Glutamatergic neuron (in vitro differentiated cells): ENCODE measurements around the gene CHID1. TPM values are rescaled to one million over a fixed set of nuclear protein-coding genes. Genes with fewer than 3 reads are reported as not detected.

ENCODE experiments used
- DNase-seq: peaks from one replicate; pipeline ENCODE4 v3.0.0; 2022
- H3K27ac Mint-ChIP-seq: one replicate; pipeline ENCODE4 v1.8.0; 2020; ENCODE audit warnings: mild to moderate bottlenecking, mixed read lengths, inconsistent platforms; ENCODE audit not compliant: unreplicated experiment
- H3K27me3 Mint-ChIP-seq: one replicate; pipeline ENCODE4 v1.8.0; 2020; ENCODE audit warnings: mild to moderate bottlenecking, moderate library complexity, mixed read lengths, inconsistent platforms; ENCODE audit not compliant: unreplicated experiment
- H3K36me3 Mint-ChIP-seq: one replicate; pipeline ENCODE4 v1.8.0; 2020; ENCODE audit warnings: mild to moderate bottlenecking, mixed read lengths, inconsistent platforms; ENCODE audit not compliant: unreplicated experiment
- H3K4me1 Mint-ChIP-seq: one replicate; pipeline ENCODE4 v1.8.0; 2020; ENCODE audit warnings: mild to moderate bottlenecking, low read depth, mixed read lengths, inconsistent platforms; ENCODE audit not compliant: unreplicated experiment
- H3K4me3 Mint-ChIP-seq: one replicate; pipeline ENCODE4 v1.8.0; 2020; ENCODE audit warnings: mild to moderate bottlenecking, mixed read lengths, inconsistent platforms; ENCODE audit not compliant: unreplicated experiment
- H3K9me3 Mint-ChIP-seq: one replicate; pipeline ENCODE4 v1.8.0; 2020; ENCODE audit warnings: mild to moderate bottlenecking, moderate library complexity, mixed read lengths, inconsistent platforms; ENCODE audit not compliant: unreplicated experiment
- total RNA-seq: library from RNA; stranded (reverse); fragmentation: NEBNext Ultra II Directional; extraction: Animal tissue kit (Norgen Biotek cat#: 25700); gene quantifications from one replicate; pipeline ENCODE4 v1.2.1, GENCODE V29; 2021; ENCODE audit not compliant: unreplicated experiment
- TF ChIP-seq, protein P1 (sequence below): fragments of 200-600 bp; sonication (generic); IDR thresholded peaks from one replicate; pipeline ENCODE4 v1.5.0; 2021; ENCODE audit not compliant: partially characterized antibody, unreplicated experiment

The CHID1 gene
- total RNA-seq, 1 donor from 2014 or later: 56.1 TPM

- no peaks in the 10 kb centered on the region for H3K36me3 Mint-ChIP-seq
Measured at GRCh38 chr11:900545-900944, 10.1 kb downstream of the CHID1 start.

GRCh38 chr11:899724-900123, 10.9 kb downstream of the CHID1 start:
- Mint-ChIP-seq H3K4me1 (no peaks in the 10 kb centered on the region), H3K4me3 (no peak overlapping the region), H3K36me3 (no peaks in the 10 kb centered on the region)

More at GRCh38 chr11:900545-900944, 10.1 kb downstream of the CHID1 start:
- peaks cover 2% of the 10 kb centered on the region for H3K27me3 Mint-ChIP-seq
- no peak for DNase-seq
- H3K9me3 Mint-ChIP-seq: no peaks in the 10 kb centered on the region
- no peak overlapping the region for H3K4me3 Mint-ChIP-seq
- TF ChIP-seq, protein P1, sequence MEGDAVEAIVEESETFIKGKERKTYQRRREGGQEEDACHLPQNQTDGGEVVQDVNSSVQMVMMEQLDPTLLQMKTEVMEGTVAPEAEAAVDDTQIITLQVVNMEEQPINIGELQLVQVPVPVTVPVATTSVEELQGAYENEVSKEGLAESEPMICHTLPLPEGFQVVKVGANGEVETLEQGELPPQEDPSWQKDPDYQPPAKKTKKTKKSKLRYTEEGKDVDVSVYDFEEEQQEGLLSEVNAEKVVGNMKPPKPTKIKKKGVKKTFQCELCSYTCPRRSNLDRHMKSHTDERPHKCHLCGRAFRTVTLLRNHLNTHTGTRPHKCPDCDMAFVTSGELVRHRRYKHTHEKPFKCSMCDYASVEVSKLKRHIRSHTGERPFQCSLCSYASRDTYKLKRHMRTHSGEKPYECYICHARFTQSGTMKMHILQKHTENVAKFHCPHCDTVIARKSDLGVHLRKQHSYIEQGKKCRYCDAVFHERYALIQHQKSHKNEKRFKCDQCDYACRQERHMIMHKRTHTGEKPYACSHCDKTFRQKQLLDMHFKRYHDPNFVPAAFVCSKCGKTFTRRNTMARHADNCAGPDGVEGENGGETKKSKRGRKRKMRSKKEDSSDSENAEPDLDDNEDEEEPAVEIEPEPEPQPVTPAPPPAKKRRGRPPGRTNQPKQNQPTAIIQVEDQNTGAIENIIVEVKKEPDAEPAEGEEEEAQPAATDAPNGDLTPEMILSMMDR: no peak
- H3K4me1 Mint-ChIP-seq: no peaks in the 10 kb centered on the region
- H3K27ac Mint-ChIP-seq: no peak overlapping the region

GRCh38 chr11:898540-899190, 11.9 kb downstream of the CHID1 start:
- no peaks in the 10 kb centered on the region for H3K36me3 Mint-ChIP-seq
- TF ChIP-seq, protein P1: peak; percentile 5
- no peak overlapping the region for H3K4me3 Mint-ChIP-seq
- DNase-seq: peak; percentile 48
- H3K9me3 Mint-ChIP-seq: no peaks in the 10 kb centered on the region
- peaks cover 3% of the 10 kb centered on the region for H3K27me3 Mint-ChIP-seq
- no peaks in the 10 kb centered on the region for H3K4me1 Mint-ChIP-seq
- H3K27ac Mint-ChIP-seq: no peak overlapping the region

More at GRCh38 chr11:899724-900123, 10.9 kb downstream of the CHID1 start:
- Mint-ChIP-seq H3K27me3 (peaks cover 3% of the 10 kb centered on the region), H3K27ac (no peak overlapping the region), H3K9me3 (no peaks in the 10 kb centered on the region)
- TF ChIP-seq, protein P1: no peak
- no peak for DNase-seq

DNA sequence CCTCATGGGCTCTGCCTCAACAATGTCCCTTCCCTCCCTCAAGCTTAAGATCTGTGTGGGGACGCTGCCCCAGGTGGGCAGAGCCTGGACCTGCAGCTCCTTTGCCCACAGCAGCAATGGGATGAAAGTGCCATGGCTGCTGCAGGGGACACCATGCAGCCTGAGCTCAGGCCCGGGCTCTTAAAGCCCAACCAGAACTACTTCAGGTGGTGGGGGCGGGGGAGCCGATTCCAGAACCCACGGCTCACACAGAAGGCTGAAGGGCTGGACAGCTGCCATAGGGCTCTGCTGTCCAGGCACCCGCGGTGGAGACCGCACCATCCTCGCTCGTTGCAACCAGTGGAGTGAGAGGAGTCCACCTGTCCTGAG, 12.5 kb downstream of the CHID1 start:
- H3K36me3 Mint-ChIP-seq: no peaks in the 10 kb centered on the region
- H3K27ac Mint-ChIP-seq: no peak overlapping the region
- no peaks in the 10 kb centered on the region for H3K4me1 Mint-ChIP-seq
- peaks cover 3% of the 10 kb centered on the region for H3K27me3 Mint-ChIP-seq
- no peak overlapping the region for H3K4me3 Mint-ChIP-seq
- no peaks in the 10 kb centered on the region for H3K9me3 Mint-ChIP-seq
- DNase-seq: peak; percentile 64
- TF ChIP-seq, protein P1: peak; percentile 56

GRCh38 chr11:897253-898142, 13.1 kb downstream of the CHID1 start:
- no peak for DNase-seq
- Mint-ChIP-seq H3K9me3 (no peaks in the 10 kb centered on the region), H3K27me3 (peaks cover 3% of the 10 kb centered on the region), H3K4me3 (no peak overlapping the region), H3K27ac (no peak overlapping the region), H3K4me1 (no peaks in the 10 kb centered on the region), H3K36me3 (no peaks in the 10 kb centered on the region)
- TF ChIP-seq, protein P1: no peak
